Suprapubic skin (tissue), 4 donors: Measurements from ENCODE around the gene SPRING1. TPM values are rescaled to one million over a fixed set of nuclear protein-coding genes. Genes with fewer than 3 reads are reported as not detected.

Experiments used
- DNase-seq, 2 donors: peaks; one replicate each; pipeline ENCODE4 v3.0.0-alpha.2; 2019; ENCODE audit warnings: low spot score in 2 of 2
- H3K27ac ChIP-seq: fragments of 200-600 bp; sonication (generic); one replicate; pipeline ENCODE4 v1.5.1; 2019
- H3K27me3 ChIP-seq: fragments of 200-600 bp; sonication (generic); one replicate; pipeline ENCODE4 v1.5.1; 2019
- H3K36me3 ChIP-seq: fragments of 200-600 bp; sonication (generic); one replicate; pipeline ENCODE4 v1.5.1; 2019
- H3K4me1 ChIP-seq: fragments of 200-600 bp; sonication (generic); one replicate; pipeline ENCODE4 v1.5.1; 2019
- H3K4me3 ChIP-seq: fragments of 200-600 bp; sonication (generic); one replicate; pipeline ENCODE4 v1.5.1; 2019; ENCODE audit warnings: mild to moderate bottlenecking
- H3K9me3 ChIP-seq: fragments of 200-600 bp; sonication (generic); one replicate; pipeline ENCODE4 v1.5.1; 2019
- EP300 ChIP-seq: sonication (generic); formaldehyde crosslinking; IDR thresholded peaks from one replicate; pipeline ENCODE4 v1.6.1; 2017; ENCODE audit warnings: antibody characterized with exemption
- POLR2A ChIP-seq, 2 donors: fragments of 450-650 bp; IDR thresholded peaks; one replicate each; pipeline ENCODE4 v1.6.1; 2017; ENCODE audit warnings: antibody characterized with exemption in 2 of 2, mild to moderate bottlenecking in 2 of 2, moderate library complexity in 2 of 2
- POLR2AphosphoS5 ChIP-seq, 3 donors: sonication (generic); formaldehyde crosslinking; IDR thresholded peaks; one replicate each; pipeline ENCODE4 v1.6.1; 2017; ENCODE audit warnings: antibody characterized with exemption in 3 of 3
- WGBS: methylation state at CpG from one replicate; pipeline ENCODE4 v1.1.5; 2018; 5-methylcytosine and 5-hydroxymethylcytosine counted together
- total RNA-seq, 4 donors: library from RNA; depleted of rRNA; stranded (reverse); fragments of >200 nt; gene quantifications; one replicate each; pipeline ENCODE4 v1.1.0, GENCODE V29; 2016
- TF ChIP-seq, protein P1 (sequence below), 2 donors: fragments of 200-600 bp in 1 of 2; fragments of 450-650 bp in 1 of 2; sonication (generic) in 1 of 2; IDR thresholded peaks; one replicate each; pipeline ENCODE4 v1.5.1; 2016 to 2019; ENCODE audit warnings: antibody characterized with exemption in 2 of 2, mild to moderate bottlenecking in 1 of 2, moderate library complexity in 1 of 2

The SPRING1 gene
- total RNA-seq, 4 donors from 2014 or later, result 19.9 to 31.4 (median 27.5) TPM

DNA sequence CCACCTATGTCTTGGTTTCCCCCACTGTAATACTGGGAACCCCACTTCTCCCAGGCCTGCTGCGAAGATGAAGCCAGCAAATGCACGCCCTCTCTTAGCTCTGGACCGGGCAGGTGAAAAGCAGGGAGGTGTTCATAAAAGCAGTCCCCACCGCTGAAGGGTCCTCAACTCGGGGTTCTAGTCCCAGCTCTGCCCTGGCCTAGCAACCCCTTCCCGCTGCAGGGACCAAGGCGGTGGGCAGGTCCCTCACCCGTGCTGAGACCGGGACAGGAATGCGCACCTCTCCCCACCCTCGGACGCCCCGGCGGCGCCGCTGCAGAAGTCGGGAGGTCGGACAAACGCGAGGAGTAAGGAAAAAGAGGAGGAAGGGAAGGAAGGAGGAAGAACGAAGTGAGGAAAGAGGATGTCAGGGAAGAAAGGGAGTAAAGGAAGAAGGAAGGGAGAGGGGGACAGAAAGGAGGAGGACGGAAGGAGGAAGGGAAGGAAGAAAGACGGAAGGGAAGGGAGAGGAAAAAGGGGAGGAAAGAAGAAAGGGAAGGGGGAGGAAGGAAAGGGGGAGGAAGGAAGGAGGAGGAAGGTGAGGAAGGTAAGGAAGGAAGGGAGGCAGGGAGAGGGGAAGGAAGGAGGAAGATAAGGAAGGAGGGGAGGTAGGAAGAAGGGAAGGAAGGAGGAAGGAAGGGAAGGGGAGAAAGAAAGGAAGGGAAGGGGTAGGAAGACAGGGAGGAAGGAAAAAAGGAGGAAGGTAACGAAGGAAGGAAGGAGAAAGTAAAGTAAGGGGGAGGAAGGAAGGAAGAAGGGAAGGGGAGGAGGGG lies 701 bp downstream of the SPRING1 start:
- H3K4me1 ChIP-seq, result peaks cover 20% of the 10 kb centered on the region
- H3K27me3 ChIP-seq, result no peaks in the 10 kb centered on the region
- H3K27ac ChIP-seq, result peak overlapping the region; percentile 79
- 1% methylated on average over 24 of the region's 24 CpGs for WGBS
- DNase-seq, result peak in 1 of 2 donors; percentile 68
- TF ChIP-seq, protein P1, sequence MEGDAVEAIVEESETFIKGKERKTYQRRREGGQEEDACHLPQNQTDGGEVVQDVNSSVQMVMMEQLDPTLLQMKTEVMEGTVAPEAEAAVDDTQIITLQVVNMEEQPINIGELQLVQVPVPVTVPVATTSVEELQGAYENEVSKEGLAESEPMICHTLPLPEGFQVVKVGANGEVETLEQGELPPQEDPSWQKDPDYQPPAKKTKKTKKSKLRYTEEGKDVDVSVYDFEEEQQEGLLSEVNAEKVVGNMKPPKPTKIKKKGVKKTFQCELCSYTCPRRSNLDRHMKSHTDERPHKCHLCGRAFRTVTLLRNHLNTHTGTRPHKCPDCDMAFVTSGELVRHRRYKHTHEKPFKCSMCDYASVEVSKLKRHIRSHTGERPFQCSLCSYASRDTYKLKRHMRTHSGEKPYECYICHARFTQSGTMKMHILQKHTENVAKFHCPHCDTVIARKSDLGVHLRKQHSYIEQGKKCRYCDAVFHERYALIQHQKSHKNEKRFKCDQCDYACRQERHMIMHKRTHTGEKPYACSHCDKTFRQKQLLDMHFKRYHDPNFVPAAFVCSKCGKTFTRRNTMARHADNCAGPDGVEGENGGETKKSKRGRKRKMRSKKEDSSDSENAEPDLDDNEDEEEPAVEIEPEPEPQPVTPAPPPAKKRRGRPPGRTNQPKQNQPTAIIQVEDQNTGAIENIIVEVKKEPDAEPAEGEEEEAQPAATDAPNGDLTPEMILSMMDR (IDR thresholded peaks at IDR 0.05), result no peak
- TF ChIP-seq EP300 (no peak), POLR2AphosphoS5 (IDR thresholded peaks at IDR 0.05) (no peak), POLR2A (IDR thresholded peaks at IDR 0.05) (no peak)
- H3K9me3 ChIP-seq, result no peaks in the 10 kb centered on the region
- H3K36me3 ChIP-seq, result peaks cover 18% of the 10 kb centered on the region
- peak overlapping the region; percentile 96 for H3K4me3 ChIP-seq

DNA sequence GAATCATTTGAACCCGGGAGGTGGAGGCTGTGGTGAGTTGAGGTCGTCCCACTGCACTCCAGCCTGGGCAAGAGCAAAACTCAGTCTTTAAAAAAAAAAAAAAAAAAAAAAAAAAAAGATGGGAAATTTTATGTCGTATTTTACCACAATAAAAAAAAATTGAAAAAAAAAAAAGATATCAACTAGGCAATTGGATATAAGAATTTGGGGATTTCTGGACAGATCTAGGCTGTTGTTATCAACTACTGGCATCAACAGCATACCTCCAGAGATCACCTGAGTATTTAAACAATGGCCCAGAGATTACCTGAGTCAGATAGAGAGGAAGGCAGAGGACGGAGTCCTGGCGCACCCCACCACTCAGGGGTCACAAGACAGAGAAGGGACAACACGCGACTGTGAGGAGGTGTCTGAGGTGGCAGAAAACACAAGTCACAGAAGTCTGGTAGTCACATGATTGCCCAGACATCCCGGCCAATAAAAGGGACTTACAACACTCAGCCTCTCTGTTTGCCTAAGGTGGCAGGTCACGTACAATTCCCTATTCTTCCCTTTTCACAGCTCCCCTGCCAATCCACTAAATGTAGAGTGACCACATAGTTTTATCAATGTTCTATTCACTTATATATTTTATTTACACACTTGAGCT lies 1.8 kb downstream of the SPRING1 start:
- H3K4me3 ChIP-seq, result peak overlapping the region; percentile 96
- peaks cover 18% of the 10 kb centered on the region for H3K36me3 ChIP-seq
- DNase-seq, result peak in 1 of 2 donors; percentile 49
- TF ChIP-seq, protein P1 (IDR thresholded peaks at IDR 0.05), result no peak
- TF ChIP-seq POLR2AphosphoS5 (IDR thresholded peaks at IDR 0.05) (no peak), EP300 (no peak), POLR2A (IDR thresholded peaks at IDR 0.05) (no peak)
- 69% methylated on average over 9 of the region's 9 CpGs for WGBS
- peaks cover 20% of the 10 kb centered on the region for H3K4me1 ChIP-seq
- H3K27me3 ChIP-seq, result no peaks in the 10 kb centered on the region
- H3K9me3 ChIP-seq, result no peaks in the 10 kb centered on the region
- H3K27ac ChIP-seq, result no peak overlapping the region

DNA sequence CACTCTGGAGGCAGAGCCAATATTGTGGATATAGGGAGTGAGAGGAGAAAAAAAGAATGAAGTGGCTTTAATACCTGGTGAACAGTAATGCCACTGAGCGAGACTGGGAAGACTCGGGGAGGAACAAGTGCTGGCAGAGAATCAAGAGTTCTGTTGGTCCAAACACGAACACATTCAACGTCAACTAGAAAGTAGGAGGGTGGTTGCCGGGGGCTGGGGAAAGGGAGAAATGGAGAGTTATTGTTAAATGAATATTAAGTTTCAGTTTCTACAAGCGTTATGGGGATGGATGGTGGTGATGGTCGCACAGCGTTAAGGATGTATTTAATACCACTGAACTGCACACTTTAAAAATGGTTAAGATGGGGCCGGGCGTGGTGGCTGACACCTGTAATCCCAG lies 2.8 kb downstream of the SPRING1 start:
- peak in 1 of 2 donors; percentile 68 for DNase-seq
- WGBS, result 87% methylated on average over 10 of the region's 10 CpGs
- no peak overlapping the region for H3K4me3 ChIP-seq
- H3K9me3 ChIP-seq, result no peaks in the 10 kb centered on the region
- no peaks in the 10 kb centered on the region for H3K27me3 ChIP-seq
- TF ChIP-seq POLR2AphosphoS5 (IDR thresholded peaks at IDR 0.05) (no peak), POLR2A (IDR thresholded peaks at IDR 0.05) (no peak), EP300 (no peak)
- TF ChIP-seq, protein P1 (IDR thresholded peaks at IDR 0.05), result no peak
- peaks cover 20% of the 10 kb centered on the region for H3K4me1 ChIP-seq
- no peak overlapping the region for H3K27ac ChIP-seq
- H3K36me3 ChIP-seq, result peaks cover 18% of the 10 kb centered on the region

DNA sequence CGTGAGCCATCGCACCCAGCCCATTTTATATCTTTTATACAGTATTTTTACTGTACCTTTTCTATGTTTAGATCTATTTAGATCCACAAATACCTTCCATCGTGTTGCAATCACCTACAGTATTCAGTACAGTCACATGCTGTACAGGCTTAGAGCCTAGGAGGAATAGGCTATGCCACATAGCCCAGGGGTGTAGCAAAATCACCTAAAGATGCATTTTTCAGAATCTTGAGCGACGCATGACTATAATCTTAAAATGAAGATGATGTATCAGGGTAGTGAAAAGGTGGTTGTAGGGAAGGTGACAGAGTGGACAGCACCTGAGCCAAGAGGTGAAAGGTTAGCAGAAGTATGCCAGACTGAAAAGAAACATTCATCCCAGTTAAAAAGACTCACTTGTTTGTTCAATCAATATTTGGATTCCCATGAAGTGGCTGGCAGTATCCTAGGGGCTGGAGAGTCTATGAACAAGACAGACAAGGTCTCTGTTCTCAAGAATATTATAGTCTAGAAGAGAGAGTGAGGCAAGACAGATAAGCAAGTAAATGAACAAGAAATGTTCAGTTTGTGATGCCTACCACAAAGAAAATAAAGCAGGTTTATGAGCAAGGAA lies 3.6 kb downstream of the SPRING1 start:
- H3K36me3 ChIP-seq, result peaks cover 18% of the 10 kb centered on the region
- H3K27ac ChIP-seq, result no peak overlapping the region
- no peak for TF ChIP-seq EP300
- no peak for TF ChIP-seq POLR2AphosphoS5 (IDR thresholded peaks at IDR 0.05)
- TF ChIP-seq, protein P1 (IDR thresholded peaks at IDR 0.05), result no peak
- H3K27me3 ChIP-seq, result no peaks in the 10 kb centered on the region
- H3K9me3 ChIP-seq, result no peaks in the 10 kb centered on the region
- WGBS, result 88% methylated on average over 5 of the region's 5 CpGs
- no peak for DNase-seq
- peaks cover 20% of the 10 kb centered on the region for H3K4me1 ChIP-seq
- no peak overlapping the region for H3K4me3 ChIP-seq

DNA sequence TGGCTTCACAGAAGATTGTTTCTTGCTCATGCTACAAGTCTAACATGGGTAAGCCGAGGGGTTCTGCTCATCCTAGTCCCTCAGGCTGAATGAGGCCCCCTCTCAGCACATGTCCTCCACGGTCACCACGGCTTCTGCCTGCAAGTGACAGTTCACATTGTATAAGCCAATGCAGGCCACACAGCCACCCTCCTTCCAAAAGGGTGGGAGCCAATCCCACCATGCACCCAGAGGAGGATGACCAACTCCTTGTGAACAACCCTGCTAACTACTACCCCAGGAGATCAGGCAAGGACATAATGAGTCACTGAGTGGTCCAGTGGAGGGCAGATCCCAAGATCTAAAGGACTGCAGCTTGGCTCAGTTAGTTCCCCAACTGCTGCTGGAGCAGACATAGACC lies 6.1 kb downstream of the SPRING1 start:
- 83% methylated on average over 2 of the region's 3 CpGs for WGBS
- Histone ChIP-seq H3K36me3 (peaks cover 18% of the 10 kb centered on the region), H3K9me3 (no peaks in the 10 kb centered on the region), H3K27ac (no peak overlapping the region), H3K4me1 (peaks cover 9% of the 10 kb centered on the region), H3K27me3 (no peaks in the 10 kb centered on the region), H3K4me3 (no peak overlapping the region)
- peak in 1 of 2 donors; percentile 52 for DNase-seq
- no peak for TF ChIP-seq EP300
- no peak for TF ChIP-seq POLR2AphosphoS5 (IDR thresholded peaks at IDR 0.05)
- TF ChIP-seq, protein P1 (IDR thresholded peaks at IDR 0.05), result no peak
- TF ChIP-seq POLR2A (IDR thresholded peaks at IDR 0.05), result no peak
